Uterus (tissue), 2 donors: ENCODE results near the gene SETBP1.

ENCODE experiments used
- POLR2A ChIP-seq, 2 donors: fragments of 450-650 bp; IDR thresholded peaks; one replicate each; pipeline ENCODE4 v1.6.1; 2016; ENCODE audit warnings: antibody characterized with exemption in 2 of 2, mild to moderate bottlenecking in 1 of 2, moderate library complexity in 1 of 2
- TF ChIP-seq, protein P1 (sequence below), 4 experiments: fragments of 200-600 bp in 2 of 4; fragments of 450-650 bp in 2 of 4; sonication (generic) in 2 of 4; IDR thresholded peaks; one replicate each; pipeline ENCODE4 v1.5.1; 2016 to 2019; ENCODE audit warnings: antibody characterized with exemption in 4 of 4, mild to moderate bottlenecking in 2 of 4, moderate library complexity in 1 of 4

DNA sequence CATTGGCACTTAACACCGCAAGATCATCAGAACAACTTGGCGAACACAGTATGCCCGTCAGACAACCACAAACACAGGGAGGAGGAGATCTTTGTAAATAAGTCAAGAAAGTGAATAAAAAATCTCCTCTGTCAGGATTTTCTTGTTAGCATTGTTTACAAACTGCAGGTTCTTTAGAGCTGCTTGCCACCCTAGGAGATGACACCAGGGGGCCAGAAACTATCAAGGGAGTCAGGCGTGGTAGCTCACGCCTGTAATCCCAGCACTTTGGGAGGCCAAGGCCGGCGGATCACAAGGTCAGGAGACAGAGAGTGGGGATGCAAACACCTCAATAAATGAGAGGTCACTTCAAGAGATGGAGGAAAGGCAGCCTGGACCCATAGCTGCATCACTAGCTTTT lies 428.1 kb downstream of the SETBP1 start:
- TF ChIP-seq, protein P1, sequence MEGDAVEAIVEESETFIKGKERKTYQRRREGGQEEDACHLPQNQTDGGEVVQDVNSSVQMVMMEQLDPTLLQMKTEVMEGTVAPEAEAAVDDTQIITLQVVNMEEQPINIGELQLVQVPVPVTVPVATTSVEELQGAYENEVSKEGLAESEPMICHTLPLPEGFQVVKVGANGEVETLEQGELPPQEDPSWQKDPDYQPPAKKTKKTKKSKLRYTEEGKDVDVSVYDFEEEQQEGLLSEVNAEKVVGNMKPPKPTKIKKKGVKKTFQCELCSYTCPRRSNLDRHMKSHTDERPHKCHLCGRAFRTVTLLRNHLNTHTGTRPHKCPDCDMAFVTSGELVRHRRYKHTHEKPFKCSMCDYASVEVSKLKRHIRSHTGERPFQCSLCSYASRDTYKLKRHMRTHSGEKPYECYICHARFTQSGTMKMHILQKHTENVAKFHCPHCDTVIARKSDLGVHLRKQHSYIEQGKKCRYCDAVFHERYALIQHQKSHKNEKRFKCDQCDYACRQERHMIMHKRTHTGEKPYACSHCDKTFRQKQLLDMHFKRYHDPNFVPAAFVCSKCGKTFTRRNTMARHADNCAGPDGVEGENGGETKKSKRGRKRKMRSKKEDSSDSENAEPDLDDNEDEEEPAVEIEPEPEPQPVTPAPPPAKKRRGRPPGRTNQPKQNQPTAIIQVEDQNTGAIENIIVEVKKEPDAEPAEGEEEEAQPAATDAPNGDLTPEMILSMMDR (IDR thresholded peaks at IDR 0.05) = no peak
- no peak for TF ChIP-seq POLR2A (IDR thresholded peaks at IDR 0.05)
